ENCODE data around the gene NSG2.
"Not testable (repeated sequence)": the region's sequence is repeated elsewhere in the genome, so short reads cannot be mapped to it uniquely, and the experiment has no call there.

NSG2 gene

DNA sequence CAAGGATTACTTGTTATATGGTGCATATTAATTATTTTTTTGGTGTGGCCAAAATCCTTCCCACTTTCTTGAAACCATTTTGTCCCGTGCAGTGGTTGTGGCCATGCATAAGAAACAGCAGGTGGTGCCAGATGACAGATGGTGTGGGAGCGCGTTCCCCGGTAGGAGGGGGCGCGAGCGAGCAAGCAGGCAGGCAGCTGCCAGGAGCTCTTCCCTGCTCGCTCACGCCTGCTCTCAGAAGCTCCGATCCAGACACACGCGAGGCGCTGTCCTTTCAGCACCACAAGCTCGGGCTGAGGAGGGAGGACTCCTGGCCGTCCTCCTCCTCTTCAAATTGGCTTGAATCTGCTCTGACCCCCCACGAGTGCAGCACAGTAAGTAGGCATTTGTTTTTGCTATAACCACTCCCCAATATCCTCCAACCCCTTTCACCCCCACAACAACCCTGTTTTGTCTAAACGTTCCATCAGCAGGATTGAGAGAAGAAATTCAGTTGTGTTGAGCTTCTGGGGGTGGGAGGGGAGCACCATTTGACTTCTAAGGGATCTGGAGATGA, at the start of gene NSG2:
Gene NSG2, plus strand, starts transcription at position 237 of the 556 bp plus-strand sequence. CDS start 1,050 bp downstream, outside the sequence.
- Histone ChIP-seq H3K9ac (ENCODE audit: low read length) (no peak within 1 kb of the TSS), H3K27me3 (ENCODE audit: control insufficient read depth in 1 of 2, insufficient read depth in 2 of 2, low read length in 2 of 2) (no peaks in the 10 kb centered on the region), H3K4me3 (ENCODE audit: low read depth in 1 of 2, low read length in 2 of 2) (no peak within 1 kb of the TSS), H3K27ac (ENCODE audit: low read depth, low read length) (no peak within 1 kb of the TSS), H3K4me1 (ENCODE audit: insufficient read depth, low read length) (no peaks in the 10 kb centered on the region), H3K9me3 (ENCODE audit: low read length) (no peaks in the 10 kb centered on the region), H3K36me3 (ENCODE audit: insufficient read depth, low read length) (no peaks in the 10 kb centered on the region)

- Histone ChIP-seq H3K9me3 (ENCODE audit: low read length) (no peaks in the 10 kb centered on the region), H3K4me3 (ENCODE audit: low read depth in 1 of 2, low read length in 2 of 2) (no peak overlapping the region), H3K4me1 (ENCODE audit: insufficient read depth, low read length) (no peaks in the 10 kb centered on the region), H3K9ac (ENCODE audit: low read length) (no peak overlapping the region), H3K36me3 (ENCODE audit: insufficient read depth, low read length) (no peaks in the 10 kb centered on the region), H3K27ac (ENCODE audit: low read depth, low read length) (no peak overlapping the region), H3K27me3 (ENCODE audit: control insufficient read depth in 1 of 2, insufficient read depth in 2 of 2, low read length in 2 of 2) (no peaks in the 10 kb centered on the region)
These were observed 48.2 kb upstream of the NSG2 start for GRCh38 chr5:173997331-173997730.

DNA sequence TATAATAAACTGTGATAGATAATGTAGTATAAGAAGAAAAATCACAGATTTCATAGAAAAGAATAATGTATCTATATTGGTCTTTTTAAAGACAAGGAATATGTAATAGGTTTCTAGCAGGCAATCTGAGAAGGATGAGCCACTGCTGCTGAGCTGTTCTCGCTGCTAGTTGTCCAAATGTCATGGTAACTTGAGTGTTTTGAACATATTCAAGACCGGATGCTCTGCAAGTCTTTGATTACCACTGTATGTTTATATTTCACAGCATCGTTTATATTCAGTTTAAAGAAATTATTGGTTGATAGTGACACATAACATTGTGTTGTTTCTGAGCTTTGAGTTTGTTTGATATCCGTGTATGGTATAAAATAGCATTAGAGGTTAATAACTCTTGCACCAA, 47.0 kb upstream of the NSG2 start:
- Histone ChIP-seq H3K9ac (ENCODE audit: low read length) (no peak overlapping the region), H3K27ac (ENCODE audit: low read depth, low read length) (no peak overlapping the region), H3K36me3 (ENCODE audit: insufficient read depth, low read length) (no peaks in the 10 kb centered on the region), H3K4me3 (ENCODE audit: low read depth in 1 of 2, low read length in 2 of 2) (no peak overlapping the region), H3K27me3 (ENCODE audit: control insufficient read depth in 1 of 2, insufficient read depth in 2 of 2, low read length in 2 of 2) (no peaks in the 10 kb centered on the region), H3K4me1 (ENCODE audit: insufficient read depth, low read length) (no peaks in the 10 kb centered on the region), H3K9me3 (ENCODE audit: low read length) (no peaks in the 10 kb centered on the region)

DNA sequence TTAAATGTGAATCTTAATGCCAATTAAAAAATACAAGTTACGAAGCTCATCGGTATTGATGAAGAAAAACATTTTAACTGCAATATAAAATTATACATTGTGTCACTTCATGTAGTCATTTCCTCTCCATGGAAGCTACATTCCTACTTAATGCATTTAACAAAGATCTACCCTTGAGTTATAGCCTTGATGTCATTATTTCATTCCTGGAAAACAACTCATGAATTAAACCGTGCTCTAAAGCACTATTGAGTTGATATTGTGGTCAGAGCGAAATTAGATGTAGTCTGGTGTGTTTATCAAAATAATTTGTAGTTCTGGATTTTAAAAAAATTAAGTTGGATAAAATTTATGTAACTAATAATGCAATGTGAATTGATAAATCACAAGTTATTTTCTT, 45.4 kb upstream of the NSG2 start:
- H3K36me3 ChIP-seq (ENCODE audit: insufficient read depth, low read length) = no peaks in the 10 kb centered on the region
- H3K9ac ChIP-seq (ENCODE audit: low read length) = no peak overlapping the region
- no peak overlapping the region for H3K27ac ChIP-seq (ENCODE audit: low read depth, low read length)
- no peaks in the 10 kb centered on the region for H3K9me3 ChIP-seq (ENCODE audit: low read length)
- H3K4me1 ChIP-seq (ENCODE audit: insufficient read depth, low read length) = no peaks in the 10 kb centered on the region
- no peaks in the 10 kb centered on the region for H3K27me3 ChIP-seq (ENCODE audit: control insufficient read depth in 1 of 2, insufficient read depth in 2 of 2, low read length in 2 of 2)
- no peak overlapping the region for H3K4me3 ChIP-seq (ENCODE audit: low read depth in 1 of 2, low read length in 2 of 2)

GRCh38 chr5:174003795-174004194, 41.7 kb upstream of the NSG2 start:
- Histone ChIP-seq H3K9me3 (ENCODE audit: low read length) (no peaks in the 10 kb centered on the region), H3K9ac (ENCODE audit: low read length) (no peak overlapping the region), H3K4me1 (ENCODE audit: insufficient read depth, low read length) (no peaks in the 10 kb centered on the region), H3K27me3 (ENCODE audit: control insufficient read depth in 1 of 2, insufficient read depth in 2 of 2, low read length in 2 of 2) (no peaks in the 10 kb centered on the region), H3K27ac (ENCODE audit: low read depth, low read length) (no peak overlapping the region), H3K36me3 (ENCODE audit: insufficient read depth, low read length) (no peaks in the 10 kb centered on the region), H3K4me3 (ENCODE audit: low read depth in 1 of 2, low read length in 2 of 2) (no peak overlapping the region)

DNA sequence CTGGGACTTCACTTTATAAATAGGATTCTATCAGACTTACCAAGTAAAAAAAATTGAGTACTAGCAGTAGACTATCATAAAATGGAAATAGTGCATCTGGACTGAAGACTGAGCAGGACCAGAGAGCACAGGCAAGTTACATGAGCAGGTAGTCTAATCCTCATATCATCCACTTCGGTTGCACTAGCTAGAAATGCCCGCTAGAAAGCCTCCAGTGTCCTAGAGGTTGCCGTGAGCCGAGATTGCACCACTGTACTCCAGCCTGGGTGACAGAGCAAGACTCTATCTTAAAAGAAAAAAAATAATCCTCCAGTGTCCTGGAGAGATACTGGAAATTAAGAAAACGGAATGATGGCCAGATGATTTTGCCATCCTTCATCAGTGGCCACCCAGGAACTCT, 36.6 kb upstream of the NSG2 start:
- Histone ChIP-seq H3K4me1 (ENCODE audit: insufficient read depth, low read length) (no peaks in the 10 kb centered on the region), H3K9ac (ENCODE audit: low read length) (no peak overlapping the region), H3K9me3 (ENCODE audit: low read length) (no peaks in the 10 kb centered on the region), H3K27ac (ENCODE audit: low read depth, low read length) (no peak overlapping the region), H3K36me3 (ENCODE audit: insufficient read depth, low read length) (no peaks in the 10 kb centered on the region), H3K4me3 (ENCODE audit: low read depth in 1 of 2, low read length in 2 of 2) (no peak overlapping the region), H3K27me3 (ENCODE audit: control insufficient read depth in 1 of 2, insufficient read depth in 2 of 2, low read length in 2 of 2) (no peaks in the 10 kb centered on the region)

DNA sequence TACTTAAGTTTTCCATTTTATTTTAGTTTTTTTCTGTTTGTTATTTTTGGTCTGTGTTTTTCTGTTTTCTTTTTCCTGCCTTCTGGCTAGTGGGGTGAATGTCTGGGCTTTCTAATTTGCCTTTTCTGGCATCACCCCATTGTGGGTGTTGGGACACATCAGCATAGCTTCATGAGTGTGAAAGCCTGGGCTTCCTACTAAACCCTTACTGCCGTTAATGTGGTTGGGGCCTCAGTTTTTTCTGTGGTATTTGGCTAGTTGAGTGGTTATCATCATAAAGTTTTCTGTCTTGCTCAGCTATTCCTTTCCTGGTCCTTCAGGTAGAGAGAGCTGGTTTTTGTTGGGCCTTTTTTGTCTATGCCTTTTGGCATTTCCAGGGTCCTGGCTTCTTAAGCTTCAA, 35.1 kb upstream of the NSG2 start:
- no peaks in the 10 kb centered on the region for H3K27me3 ChIP-seq (ENCODE audit: control insufficient read depth in 1 of 2, insufficient read depth in 2 of 2, low read length in 2 of 2)
- no peaks in the 10 kb centered on the region for H3K36me3 ChIP-seq (ENCODE audit: insufficient read depth, low read length)
- no peaks in the 10 kb centered on the region for H3K4me1 ChIP-seq (ENCODE audit: insufficient read depth, low read length)
- no peak overlapping the region for H3K4me3 ChIP-seq (ENCODE audit: low read depth in 1 of 2, low read length in 2 of 2)
- H3K9ac ChIP-seq (ENCODE audit: low read length) = no peak overlapping the region
- H3K9me3 ChIP-seq (ENCODE audit: low read length) = no peaks in the 10 kb centered on the region
- no peak overlapping the region for H3K27ac ChIP-seq (ENCODE audit: low read depth, low read length)

DNA sequence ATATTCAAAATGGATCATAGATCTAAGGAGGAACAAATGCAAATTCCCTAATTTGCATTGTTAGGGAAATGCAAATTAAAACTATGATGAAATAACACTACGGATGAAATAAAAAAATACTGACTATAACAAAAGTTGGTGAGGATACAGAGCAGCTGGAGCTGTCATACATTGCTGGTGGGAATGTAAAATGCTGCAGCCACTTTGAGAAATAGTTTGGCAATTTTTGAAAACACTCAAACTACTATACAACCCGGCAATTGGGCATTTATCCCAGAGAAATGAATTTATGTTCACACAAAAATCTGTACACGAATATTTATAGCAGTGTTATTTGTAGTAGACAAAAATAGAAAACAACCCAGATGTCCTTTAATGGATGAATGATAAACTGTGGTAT, 34.1 kb upstream of the NSG2 start:
- Histone ChIP-seq H3K4me3 (ENCODE audit: low read depth in 1 of 2, low read length in 2 of 2) (no peak overlapping the region), H3K27me3 (ENCODE audit: control insufficient read depth in 1 of 2, insufficient read depth in 2 of 2, low read length in 2 of 2) (no peaks in the 10 kb centered on the region), H3K27ac (ENCODE audit: low read depth, low read length) (no peak overlapping the region), H3K4me1 (ENCODE audit: insufficient read depth, low read length) (no peaks in the 10 kb centered on the region), H3K9ac (ENCODE audit: low read length) (no peak overlapping the region), H3K36me3 (ENCODE audit: insufficient read depth, low read length) (no peaks in the 10 kb centered on the region), H3K9me3 (ENCODE audit: low read length) (no peaks in the 10 kb centered on the region)

- not testable (repeated sequence) for H3K4me1 ChIP-seq (ENCODE audit: insufficient read depth, low read length); H3K4me3 ChIP-seq (ENCODE audit: low read depth in 1 of 2, low read length in 2 of 2); H3K9me3 ChIP-seq (ENCODE audit: low read length); H3K9ac ChIP-seq (ENCODE audit: low read length); H3K27ac ChIP-seq (ENCODE audit: low read depth, low read length); H3K36me3 ChIP-seq (ENCODE audit: insufficient read depth, low read length); H3K27me3 ChIP-seq (ENCODE audit: control insufficient read depth in 1 of 2, insufficient read depth in 2 of 2, low read length in 2 of 2)
These were observed 25.2 kb upstream of the NSG2 start for GRCh38 chr5:174020069-174020927.

DNA sequence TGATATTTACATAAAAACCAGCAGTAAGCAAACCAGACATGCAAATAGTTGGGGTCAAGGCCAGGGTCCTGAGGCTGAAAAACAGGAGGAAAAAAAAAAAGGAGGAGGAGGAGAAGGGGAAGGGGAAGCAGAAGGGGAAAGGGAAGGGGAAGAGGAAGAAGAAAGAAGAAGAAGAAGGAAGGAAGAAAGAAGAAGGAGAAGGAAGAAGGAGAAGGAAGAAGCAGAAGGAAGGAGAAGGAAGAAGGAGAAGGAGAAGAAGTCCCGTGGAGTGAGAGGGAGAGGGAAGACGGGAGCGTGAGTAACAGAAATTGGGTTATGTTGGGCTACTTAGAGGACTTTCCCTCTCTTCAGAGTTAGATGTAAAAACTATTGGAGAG, 24.6 kb upstream of the NSG2 start:
- Histone ChIP-seq H3K4me3 (ENCODE audit: low read depth in 1 of 2, low read length in 2 of 2) (no peak overlapping the region), H3K4me1 (ENCODE audit: insufficient read depth, low read length) (no peaks in the 10 kb centered on the region), H3K27me3 (ENCODE audit: control insufficient read depth in 1 of 2, insufficient read depth in 2 of 2, low read length in 2 of 2) (no peaks in the 10 kb centered on the region), H3K27ac (ENCODE audit: low read depth, low read length) (no peak overlapping the region), H3K36me3 (ENCODE audit: insufficient read depth, low read length) (no peaks in the 10 kb centered on the region), H3K9me3 (ENCODE audit: low read length) (no peaks in the 10 kb centered on the region), H3K9ac (ENCODE audit: low read length) (no peak overlapping the region)

DNA sequence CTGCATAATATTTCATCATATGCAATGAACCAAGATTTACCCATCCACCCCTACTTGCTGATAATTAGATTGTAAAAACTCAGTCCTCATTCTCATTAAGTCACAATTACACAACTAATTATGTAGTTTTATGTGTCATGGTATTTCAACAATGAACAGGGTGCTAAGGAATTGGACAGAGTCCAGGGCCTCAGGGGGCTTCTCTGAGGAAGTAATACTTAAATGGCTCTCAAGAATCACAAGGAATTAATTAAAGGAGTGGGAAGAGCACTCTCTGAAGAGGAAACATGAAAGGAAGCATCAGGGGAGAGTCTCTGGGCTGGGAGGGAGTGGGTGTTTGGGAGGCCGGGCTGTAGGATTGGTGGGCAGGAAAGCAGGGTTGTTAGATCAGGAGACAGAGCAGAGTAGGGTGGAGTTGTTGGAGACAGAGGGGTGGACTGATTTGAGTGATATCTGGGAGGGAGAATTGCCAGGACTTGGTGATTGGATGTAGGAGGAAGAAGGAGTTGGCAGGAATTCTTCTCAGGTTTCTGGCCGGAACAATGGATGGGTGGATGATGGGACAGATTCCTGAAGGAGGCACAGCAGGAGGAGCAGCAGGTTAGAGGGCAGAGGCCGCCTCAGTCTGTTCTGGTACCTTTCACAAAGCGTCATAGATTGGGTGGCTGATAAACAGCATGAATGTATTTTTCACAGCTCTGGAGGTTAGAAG, 23.0 kb upstream of the NSG2 start:
- Histone ChIP-seq H3K9ac (ENCODE audit: low read length) (no peak overlapping the region), H3K27ac (ENCODE audit: low read depth, low read length) (no peak overlapping the region), H3K36me3 (ENCODE audit: insufficient read depth, low read length) (no peaks in the 10 kb centered on the region), H3K4me1 (ENCODE audit: insufficient read depth, low read length) (no peaks in the 10 kb centered on the region), H3K9me3 (ENCODE audit: low read length) (no peaks in the 10 kb centered on the region), H3K4me3 (ENCODE audit: low read depth in 1 of 2, low read length in 2 of 2) (no peak overlapping the region), H3K27me3 (ENCODE audit: control insufficient read depth in 1 of 2, insufficient read depth in 2 of 2, low read length in 2 of 2) (no peaks in the 10 kb centered on the region)

Measured in muscle layer of colon (tissue), 2 donors.